Tongue (tissue), 2 donors: ENCODE data around the gene CD27. TPM values are rescaled to one million over a fixed set of nuclear protein-coding genes. Genes with fewer than 3 reads are reported as not detected.
"Not testable (repeated sequence)": the region's sequence is repeated elsewhere in the genome, so short reads cannot be mapped to it uniquely, and the experiment has no call there.

Experiments used
- DNase-seq: peaks from one replicate; pipeline ENCODE4 v3.0.0-alpha.2; 2015
- total RNA-seq: library from RNA; depleted of rRNA; stranded (reverse); fragments of >200 nt; gene quantifications from one replicate; pipeline ENCODE4 v1.2.3, GENCODE V29; 2014

CD27 gene
- total RNA-seq, 1 donor from 2014 or later, result 0.31 TPM

GRCh38 chr12:6488240-6488639 lies 43.5 kb downstream of the CD27 start:
- no peak for DNase-seq

GRCh38 chr12:6489449-6489848 lies 44.7 kb downstream of the CD27 start:
- DNase-seq, result no peak

DNA sequence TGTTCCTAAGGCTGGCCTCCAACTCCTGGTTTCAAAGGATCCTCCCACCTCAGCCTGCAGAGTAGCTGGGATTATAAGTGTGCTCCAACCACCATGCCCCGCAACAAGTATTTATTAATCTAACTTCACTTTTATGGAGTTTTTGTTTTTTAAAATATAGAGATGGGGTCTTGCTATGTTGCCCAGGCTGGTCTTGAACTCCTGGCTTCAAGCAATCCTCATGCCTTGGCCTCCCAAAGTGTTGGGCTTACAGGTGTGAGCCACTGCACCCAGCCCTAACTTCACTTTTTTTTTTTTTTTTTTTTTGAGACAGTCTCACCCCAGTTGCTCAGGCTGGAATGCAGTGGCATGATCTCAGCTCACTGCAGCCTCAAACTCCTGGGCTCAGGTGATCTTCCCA lies 45.9 kb downstream of the CD27 start:
- DNase-seq, result not testable (repeated sequence)

DNA sequence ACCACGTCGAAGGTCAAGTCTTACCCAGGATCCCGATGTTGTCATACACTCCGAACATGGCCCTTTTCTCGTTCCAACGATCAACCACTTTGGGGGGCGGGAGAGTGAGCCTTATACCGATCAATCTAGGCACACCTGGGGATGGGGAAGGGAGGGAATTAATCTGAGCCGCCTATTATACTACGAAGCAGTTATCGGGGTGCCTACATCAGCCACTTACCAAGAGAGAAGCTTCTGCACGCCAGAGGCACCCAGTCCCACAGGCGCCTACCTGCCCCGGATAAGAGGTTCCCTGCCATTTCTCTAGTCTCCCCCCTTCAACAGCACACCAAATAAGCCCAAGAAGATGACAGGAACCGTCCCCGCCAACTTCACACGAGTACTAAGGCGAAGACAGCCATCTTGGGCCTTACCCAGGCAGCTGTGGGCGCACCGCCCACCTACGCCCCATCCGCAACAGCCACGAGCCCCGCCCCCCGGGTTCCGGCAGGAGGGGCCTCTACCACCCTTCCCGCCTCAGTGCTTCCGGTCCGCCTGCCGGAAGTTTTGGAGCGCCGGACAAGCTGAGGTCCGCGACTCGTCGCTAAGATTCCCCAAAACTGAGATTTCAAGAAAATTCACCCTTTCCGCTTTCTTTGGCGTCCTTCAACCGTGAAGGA lies 48.2 kb downstream of the CD27 start, which contains the start of gene MRPL51:
Gene MRPL51 (minus strand): TSS at position 425 of the 659 bp plus-strand sequence. CDS start 126 bp downstream, at position 299.
- DNase-seq, result peak; percentile 98

DNA sequence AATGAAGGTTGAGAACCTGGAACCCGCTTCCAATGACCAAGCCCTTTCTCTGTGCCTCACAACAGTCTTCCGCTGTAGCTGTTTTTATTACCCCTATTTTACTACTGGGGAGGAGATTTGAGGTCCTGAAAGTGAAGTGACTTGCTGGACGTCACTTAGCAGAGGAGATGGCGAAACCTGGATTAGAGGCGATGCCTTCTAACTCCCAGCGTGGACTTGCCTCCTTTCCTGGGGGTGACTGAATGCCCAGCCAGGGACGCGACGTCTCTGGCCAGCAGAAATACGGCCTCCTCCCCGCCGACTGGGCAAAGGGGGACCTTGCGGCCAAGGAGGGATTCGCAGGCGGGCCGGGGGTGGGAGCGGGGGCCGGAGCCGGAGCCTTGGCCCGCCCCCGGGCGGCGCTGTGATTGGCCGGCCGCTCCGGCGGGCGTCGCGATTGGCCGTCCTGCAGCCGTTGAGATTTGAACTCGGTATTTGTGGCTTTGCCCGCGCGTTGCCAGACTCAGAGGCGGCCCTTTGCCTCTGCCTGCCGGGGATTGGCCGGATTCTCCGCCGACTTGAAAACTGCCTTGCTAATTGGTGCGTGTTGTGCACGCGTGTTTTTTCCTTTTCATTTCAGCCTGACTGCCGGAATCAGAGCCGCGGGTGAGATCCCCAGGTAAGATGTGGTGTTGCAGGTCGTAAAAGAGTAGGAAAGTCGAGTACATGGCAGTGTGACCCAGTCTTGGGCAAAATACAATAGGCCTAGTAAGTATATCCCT lies 48.9 kb downstream of the CD27 start, which contains the start of gene NCAPD2:
Gene NCAPD2 (plus strand): TSS at position 606 of the 761 bp plus-strand sequence. CDS start 997 bp downstream, outside the sequence.
- DNase-seq, result peak; percentile 98

- no peak for DNase-seq
Measured at GRCh38 chr12:6494258-6494743, 49.5 kb downstream of the CD27 start.

- no peak for DNase-seq
Measured at GRCh38 chr12:6494968-6495367, 50.2 kb downstream of the CD27 start.

DNA sequence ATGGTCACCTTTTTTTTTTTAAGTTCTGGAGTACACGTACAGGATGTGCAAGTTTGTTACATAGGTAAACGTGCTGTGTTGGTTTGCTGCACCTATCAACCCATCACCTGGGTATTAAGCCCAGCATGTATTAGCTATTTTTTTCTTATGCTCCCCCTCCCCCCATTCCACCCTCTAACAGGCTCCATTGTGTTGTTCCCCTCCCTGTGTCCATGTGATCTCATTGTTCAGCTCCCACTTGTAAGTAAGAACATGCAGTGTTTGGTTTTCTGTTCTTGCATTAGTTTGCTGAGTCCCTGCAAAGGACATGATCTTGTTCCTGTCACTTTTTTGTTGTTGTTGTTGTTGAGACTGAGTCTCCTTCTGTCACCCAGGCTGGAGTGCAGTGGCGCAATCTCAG lies 52.5 kb downstream of the CD27 start:
- DNase-seq, result not testable (repeated sequence)

DNA sequence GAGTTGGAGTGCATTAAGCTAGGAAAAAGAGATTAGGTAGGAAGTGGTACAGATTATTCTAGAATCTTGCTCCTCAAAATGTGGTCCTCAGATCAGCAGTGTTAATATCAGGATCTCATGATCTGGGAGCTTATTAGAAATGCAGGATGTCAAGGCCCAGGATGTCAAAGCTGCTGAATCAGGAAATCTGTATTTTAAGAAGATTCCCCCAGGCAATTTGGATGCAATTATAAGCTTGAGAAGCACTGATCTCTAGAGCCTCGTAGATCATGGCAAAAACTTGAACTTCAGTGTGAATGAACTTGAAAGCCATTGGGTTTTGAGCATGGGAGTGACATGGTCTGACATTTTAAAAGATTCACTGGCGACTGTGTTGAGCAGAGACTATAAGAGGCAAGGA lies 55.7 kb downstream of the CD27 start:
- DNase-seq, result no peak

Other genes with a start within 250 kb of the CD27 start
- gene CD9, start 244.6 kb upstream of the CD27 start, total RNA-seq, result 298 TPM
- 15.6 TPM for gene PLEKHG6, start 134.3 kb upstream of the CD27 start, total RNA-seq
- gene TNFRSF1A, start 102.9 kb upstream of the CD27 start, total RNA-seq, result 81.2 TPM
- gene SCNN1A, start 69.4 kb upstream of the CD27 start, total RNA-seq, result 35.9 TPM
- 34.5 TPM for gene LTBR, start 60.8 kb upstream of the CD27 start, total RNA-seq
- 11.7 TPM for gene TAPBPL, start 7.1 kb downstream of the CD27 start, total RNA-seq
- gene VAMP1, start 25.7 kb downstream of the CD27 start, total RNA-seq, result 2.5 TPM
- gene MRPL51, start 48.3 kb downstream of the CD27 start, total RNA-seq, result 55.2 TPM
- 35.3 TPM for gene NCAPD2, start 49.1 kb downstream of the CD27 start, total RNA-seq
- 6,380 TPM for gene GAPDH, start 89.6 kb downstream of the CD27 start, total RNA-seq
- gene IFFO1, start 111.1 kb downstream of the CD27 start, total RNA-seq, result 19.0 TPM
- gene NOP2, start 123.3 kb downstream of the CD27 start, total RNA-seq, result 11.2 TPM
- gene CHD4, start 162.4 kb downstream of the CD27 start, total RNA-seq, result 211 TPM
- gene LPAR5, start 191.0 kb downstream of the CD27 start, total RNA-seq, result 2.6 TPM
- gene ACRBP, start 202.5 kb downstream of the CD27 start, total RNA-seq, result 1.5 TPM
- 46.2 TPM for gene ING4, start 218.2 kb downstream of the CD27 start, total RNA-seq
- 19.7 TPM for gene ZNF384, start 244.4 kb downstream of the CD27 start, total RNA-seq